HEK293 (cell line): ENCODE data around the gene CHAC1.

Experiments used
- EGR2 ChIP-seq: fragments of 450-650 bp; formaldehyde crosslinking; IDR thresholded peaks from 2 replicates; pipeline ENCODE4 v1.5.1; 2016; ENCODE audit warnings: low read depth, missing biosample characterization, missing genetic modification characterization
- GLIS1 ChIP-seq: fragments of 450-650 bp; formaldehyde crosslinking; IDR thresholded peaks from 2 replicates; pipeline ENCODE4 v1.5.1; 2016; ENCODE audit warnings: missing biosample characterization, missing genetic modification characterization
- GLIS2 ChIP-seq: fragments of 450-650 bp; formaldehyde crosslinking; IDR thresholded peaks from 2 replicates; pipeline ENCODE4 v1.5.1; 2016; ENCODE audit warnings: missing biosample characterization, missing genetic modification characterization
- KLF1 ChIP-seq: fragments of 450-650 bp; formaldehyde crosslinking; IDR thresholded peaks from 2 replicates; pipeline ENCODE4 v1.5.1; 2016; ENCODE audit warnings: missing biosample characterization, missing genetic modification characterization
- KLF7 ChIP-seq: fragments of 450-650 bp; formaldehyde crosslinking; IDR thresholded peaks from 2 replicates; pipeline ENCODE4 v1.5.1; 2016; ENCODE audit warnings: missing biosample characterization, missing genetic modification characterization, borderline replicate concordance
- KLF8 ChIP-seq: fragments of 450-650 bp; formaldehyde crosslinking; IDR thresholded peaks from 2 replicates; pipeline ENCODE4 v1.5.1; 2016; ENCODE audit warnings: missing biosample characterization, missing genetic modification characterization
- MEIS1 ChIP-seq: sonication (generic); formaldehyde crosslinking; IDR thresholded peaks from 2 replicates; pipeline ENCODE4 v1.8.1; 2022; ENCODE audit warnings: missing genetic modification reagents, mild to moderate bottlenecking, borderline replicate concordance
- OSR2 ChIP-seq: fragments of 450-650 bp; formaldehyde crosslinking; IDR thresholded peaks from 2 replicates; pipeline ENCODE4 v1.5.1; 2016; ENCODE audit warnings: missing biosample characterization, missing genetic modification characterization
- SALL2 ChIP-seq: fragments of 450-650 bp; formaldehyde crosslinking; IDR thresholded peaks from 2 replicates; pipeline ENCODE4 v1.5.0; 2017; ENCODE audit warnings: missing biosample characterization, mild to moderate bottlenecking, missing genetic modification characterization, borderline replicate concordance
- SCRT1 ChIP-seq: fragments of 450-650 bp; formaldehyde crosslinking; IDR thresholded peaks from 2 replicates; pipeline ENCODE4 v1.5.1; 2016; ENCODE audit warnings: missing biosample characterization, missing genetic modification characterization, borderline replicate concordance
- ZBTB17 ChIP-seq: fragments of 450-650 bp; formaldehyde crosslinking; IDR thresholded peaks from 2 replicates; pipeline ENCODE4 v1.5.1; 2016; ENCODE audit warnings: missing biosample characterization, missing genetic modification characterization
- ZFP37 ChIP-seq: fragments of 450-650 bp; formaldehyde crosslinking; IDR thresholded peaks from 2 replicates; pipeline ENCODE4 v1.5.1; 2016; ENCODE audit warnings: missing biosample characterization, missing genetic modification characterization
- ZFP41 ChIP-seq: fragments of 450-650 bp; formaldehyde crosslinking; IDR thresholded peaks from 2 replicates; pipeline ENCODE4 v1.5.1; 2016; ENCODE audit warnings: missing biosample characterization, missing genetic modification characterization, borderline replicate concordance
- ZNF121 ChIP-seq: fragments of 450-650 bp; formaldehyde crosslinking; IDR thresholded peaks from 2 replicates; pipeline ENCODE4 v1.5.1; 2016; ENCODE audit warnings: missing biosample characterization, missing genetic modification characterization
- ZNF132 ChIP-seq: fragments of 450-650 bp; formaldehyde crosslinking; IDR thresholded peaks from 2 replicates; pipeline ENCODE4 v1.5.1; 2017; ENCODE audit warnings: missing biosample characterization, missing genetic modification characterization, borderline replicate concordance
- ZNF138 ChIP-seq: fragments of 450-650 bp; formaldehyde crosslinking; IDR thresholded peaks from 2 replicates; pipeline ENCODE4 v1.5.1; 2016; ENCODE audit warnings: missing biosample characterization, missing genetic modification characterization, borderline replicate concordance
- ZNF174 ChIP-seq: fragments of 450-650 bp; formaldehyde crosslinking; IDR thresholded peaks from 2 replicates; pipeline ENCODE4 v1.5.0; 2017; ENCODE audit warnings: missing biosample characterization, mild to moderate bottlenecking, missing genetic modification characterization
- ZNF184 ChIP-seq: fragments of 450-650 bp; IDR thresholded peaks from 2 replicates; pipeline ENCODE4 v1.5.1; 2018; ENCODE audit warnings: missing biosample characterization, mild to moderate bottlenecking, missing genetic modification characterization
- ZNF221 ChIP-seq: fragments of 450-650 bp; formaldehyde crosslinking; IDR thresholded peaks from 2 replicates; pipeline ENCODE4 v1.5.1; 2017; ENCODE audit warnings: missing biosample characterization, missing genetic modification characterization, borderline replicate concordance
- ZNF223 ChIP-seq: fragments of 450-650 bp; formaldehyde crosslinking; IDR thresholded peaks from 2 replicates; pipeline ENCODE4 v1.5.1; 2016; ENCODE audit warnings: missing biosample characterization, missing genetic modification characterization
- ZNF23 ChIP-seq: fragments of 450-650 bp; formaldehyde crosslinking; IDR thresholded peaks from 2 replicates; pipeline ENCODE4 v1.5.1; 2016; ENCODE audit warnings: missing biosample characterization, missing genetic modification characterization, borderline replicate concordance
- ZNF239 ChIP-seq: fragments of 450-650 bp; formaldehyde crosslinking; IDR thresholded peaks from 2 replicates; pipeline ENCODE4 v1.5.1; 2016; ENCODE audit warnings: missing biosample characterization, missing genetic modification characterization
- ZNF302 ChIP-seq: fragments of 450-650 bp; formaldehyde crosslinking; IDR thresholded peaks from 2 replicates; pipeline ENCODE4 v1.5.1; 2016; ENCODE audit warnings: missing biosample characterization, missing genetic modification characterization, low read depth
- ZNF324 ChIP-seq: fragments of 450-650 bp; formaldehyde crosslinking; IDR thresholded peaks from 2 replicates; pipeline ENCODE4 v1.5.1; 2016; ENCODE audit warnings: missing biosample characterization, missing genetic modification characterization
- ZNF416 ChIP-seq: fragments of 450-650 bp; formaldehyde crosslinking; IDR thresholded peaks from 2 replicates; pipeline ENCODE4 v1.5.1; 2016; ENCODE audit warnings: missing biosample characterization, missing genetic modification characterization
- ZNF48 ChIP-seq: fragments of 450-650 bp; formaldehyde crosslinking; IDR thresholded peaks from 2 replicates; pipeline ENCODE4 v1.5.1; 2016; ENCODE audit warnings: missing biosample characterization, missing genetic modification characterization
- ZNF510 ChIP-seq: fragments of 450-650 bp; formaldehyde crosslinking; IDR thresholded peaks from 2 replicates; pipeline ENCODE4 v1.5.1; 2018; ENCODE audit warnings: mild to moderate bottlenecking, missing genetic modification characterization, missing biosample characterization; ENCODE audit not compliant: insufficient replicate concordance
- ZNF521 ChIP-seq: fragments of 450-650 bp; formaldehyde crosslinking; IDR thresholded peaks from 2 replicates; pipeline ENCODE4 v1.5.1; 2017; ENCODE audit warnings: missing biosample characterization, mild to moderate bottlenecking, missing genetic modification characterization
- ZNF560 ChIP-seq: fragments of 450-650 bp; formaldehyde crosslinking; IDR thresholded peaks from 2 replicates; pipeline ENCODE4 v1.5.1; 2017; ENCODE audit warnings: missing biosample characterization, missing genetic modification characterization, borderline replicate concordance
- ZNF596 ChIP-seq: fragments of 450-650 bp; IDR thresholded peaks from 2 replicates; pipeline ENCODE4 v1.5.0; 2018; ENCODE audit warnings: missing biosample characterization, mild to moderate bottlenecking, missing genetic modification characterization, moderate library complexity
- ZNF610 ChIP-seq: fragments of 450-650 bp; formaldehyde crosslinking; IDR thresholded peaks from 2 replicates; pipeline ENCODE4 v1.5.1; 2016; ENCODE audit warnings: missing biosample characterization, missing genetic modification characterization, borderline replicate concordance
- ZNF621 ChIP-seq: fragments of 450-650 bp; formaldehyde crosslinking; IDR thresholded peaks from 2 replicates; pipeline ENCODE4 v1.5.1; 2017; ENCODE audit warnings: missing biosample characterization, missing genetic modification characterization
- ZNF660 ChIP-seq: fragments of 450-650 bp; IDR thresholded peaks from 2 replicates; pipeline ENCODE4 v1.5.1; 2018; ENCODE audit warnings: missing biosample characterization, mild to moderate bottlenecking, missing genetic modification characterization
- ZNF670 ChIP-seq: fragments of 450-650 bp; formaldehyde crosslinking; IDR thresholded peaks from 2 replicates; pipeline ENCODE4 v1.5.1; 2016; ENCODE audit warnings: missing biosample characterization, missing genetic modification characterization, low read depth
- ZNF791 ChIP-seq: fragments of 450-650 bp; formaldehyde crosslinking; IDR thresholded peaks from 2 replicates; pipeline ENCODE4 v1.5.1; 2016; ENCODE audit warnings: missing biosample characterization, missing genetic modification characterization
- ZNF792 ChIP-seq: fragments of 450-650 bp; formaldehyde crosslinking; IDR thresholded peaks from 2 replicates; pipeline ENCODE4 v1.5.1; 2016; ENCODE audit warnings: missing biosample characterization, missing genetic modification characterization
- ZNF830 ChIP-seq: fragments of 450-650 bp; IDR thresholded peaks from 2 replicates; pipeline ENCODE4 v1.5.0; 2018; ENCODE audit warnings: missing biosample characterization, missing genetic modification characterization, low read depth, mild to moderate bottlenecking, moderate library complexity
- ZXDB ChIP-seq: fragments of 450-650 bp; formaldehyde crosslinking; IDR thresholded peaks from 2 replicates; pipeline ENCODE4 v1.5.1; 2016; ENCODE audit warnings: missing biosample characterization, missing genetic modification characterization
- TF ChIP-seq, protein P1 (sequence below): fragments of 450-650 bp; IDR thresholded peaks from 2 replicates; pipeline ENCODE4 v1.5.1; 2018; ENCODE audit warnings: missing biosample characterization, missing genetic modification characterization
- TF ChIP-seq, protein P2 (sequence below): fragments of 450-650 bp; formaldehyde crosslinking; IDR thresholded peaks from 2 replicates; pipeline ENCODE4 v1.5.1; 2016; ENCODE audit warnings: missing biosample characterization, missing genetic modification characterization

Gene CHAC1

DNA sequence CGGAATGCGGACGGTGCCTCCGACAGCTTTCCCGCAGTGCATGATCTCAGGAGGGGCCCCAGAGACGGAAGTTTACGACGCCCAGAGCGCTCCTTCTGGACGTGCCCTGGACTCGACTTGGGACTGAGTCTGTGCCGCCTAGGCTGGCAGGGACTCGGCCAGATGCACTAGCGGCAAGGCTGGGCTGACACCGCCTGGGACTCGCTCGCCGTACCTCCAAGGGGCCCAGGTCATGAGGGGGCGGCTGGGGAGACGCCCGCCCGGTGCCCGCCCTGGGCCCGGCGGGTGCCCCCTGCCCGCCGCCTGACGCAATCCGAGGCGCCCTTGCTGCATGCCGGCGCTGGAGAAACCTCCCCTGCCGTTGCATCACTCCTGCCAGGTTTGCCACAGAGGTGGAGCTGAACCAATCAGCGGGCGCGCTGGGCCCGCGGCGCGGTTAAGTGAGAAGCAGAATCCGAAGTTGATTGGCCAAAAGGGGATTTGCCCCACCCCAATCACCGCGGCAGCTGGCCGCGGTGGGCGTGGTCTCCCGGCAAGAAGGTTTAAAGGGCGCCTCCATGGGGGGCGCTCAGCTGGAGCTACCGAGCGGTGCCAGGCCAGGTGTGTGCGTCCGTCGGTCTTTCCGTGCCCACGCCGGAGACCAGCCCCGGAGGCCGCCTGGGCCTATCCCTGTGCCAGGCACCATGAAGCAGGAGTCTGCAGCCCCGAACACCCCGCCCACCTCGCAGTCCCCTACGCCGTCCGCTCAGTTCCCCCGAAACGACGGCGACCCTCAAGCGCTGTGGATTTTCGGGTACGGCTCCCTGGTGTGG is at the start of gene CHAC1 (continued):
- peak; percentile 91 for TF ChIP-seq GLIS2 (tag by site-specific recombination)
- no peak for TF ChIP-seq ZNF221 (tag by site-specific recombination)
- peak; percentile 80 for TF ChIP-seq GLIS1 (tag by site-specific recombination)
- no peak for TF ChIP-seq ZNF184 (tag by site-specific recombination)
- TF ChIP-seq ZNF610 (tag by site-specific recombination) = no peak
- TF ChIP-seq ZNF521 (tag by site-specific recombination) = no peak
- no peak for TF ChIP-seq ZFP37 (tag by site-specific recombination)
- no peak for TF ChIP-seq MEIS1
- peak; percentile 52; the same call in 1 of the 2 replicates for TF ChIP-seq ZXDB
- no peak for TF ChIP-seq ZNF791 (tag by site-specific recombination)
- TF ChIP-seq ZNF239 (tag by site-specific recombination) = no peak
- TF ChIP-seq ZNF670 = no peak
- TF ChIP-seq OSR2 = 0 out of 2 replicates have a peak, but pooled peaks have one; percentile 22
- TF ChIP-seq ZFP41 = 0 out of 2 replicates have a peak, but pooled peaks have one; percentile 35
- TF ChIP-seq KLF7 (tag by site-specific recombination) = peak; percentile 65; the same call in 1 of the 2 replicates
- no peak for TF ChIP-seq ZNF48
- TF ChIP-seq, protein P1, sequence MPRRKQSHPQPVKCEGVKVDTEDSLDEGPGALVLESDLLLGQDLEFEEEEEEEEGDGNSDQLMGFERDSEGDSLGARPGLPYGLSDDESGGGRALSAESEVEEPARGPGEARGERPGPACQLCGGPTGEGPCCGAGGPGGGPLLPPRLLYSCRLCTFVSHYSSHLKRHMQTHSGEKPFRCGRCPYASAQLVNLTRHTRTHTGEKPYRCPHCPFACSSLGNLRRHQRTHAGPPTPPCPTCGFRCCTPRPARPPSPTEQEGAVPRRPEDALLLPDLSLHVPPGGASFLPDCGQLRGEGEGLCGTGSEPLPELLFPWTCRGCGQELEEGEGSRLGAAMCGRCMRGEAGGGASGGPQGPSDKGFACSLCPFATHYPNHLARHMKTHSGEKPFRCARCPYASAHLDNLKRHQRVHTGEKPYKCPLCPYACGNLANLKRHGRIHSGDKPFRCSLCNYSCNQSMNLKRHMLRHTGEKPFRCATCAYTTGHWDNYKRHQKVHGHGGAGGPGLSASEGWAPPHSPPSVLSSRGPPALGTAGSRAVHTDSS (tag by site-specific recombination) = no peak
- TF ChIP-seq KLF8 (tag by site-specific recombination) = peak; percentile 78; the same call in 1 of the 2 replicates
- no peak for TF ChIP-seq ZNF174 (tag by site-specific recombination)
- TF ChIP-seq ZNF560 (tag by site-specific recombination) = no peak
- no peak for TF ChIP-seq SCRT1 (tag by site-specific recombination)
- TF ChIP-seq SALL2 = no peak
- no peak for TF ChIP-seq ZNF621 (tag by site-specific recombination)
- no peak for TF ChIP-seq ZNF510 (tag by site-specific recombination)
- peak; percentile 62 for TF ChIP-seq KLF1
- no peak for TF ChIP-seq ZNF121 (tag by site-specific recombination)
- TF ChIP-seq ZNF132 (tag by site-specific recombination) = no peak
- TF ChIP-seq ZBTB17 (tag by site-specific recombination) = peak; percentile 61; the same call in 1 of the 2 replicates
- TF ChIP-seq ZNF324 (tag by site-specific recombination) = peak; percentile 56; the same call in 1 of the 2 replicates
- TF ChIP-seq ZNF138 (tag by site-specific recombination) = no peak
- TF ChIP-seq ZNF596 (tag by site-specific recombination) = no peak
- TF ChIP-seq, protein P2, sequence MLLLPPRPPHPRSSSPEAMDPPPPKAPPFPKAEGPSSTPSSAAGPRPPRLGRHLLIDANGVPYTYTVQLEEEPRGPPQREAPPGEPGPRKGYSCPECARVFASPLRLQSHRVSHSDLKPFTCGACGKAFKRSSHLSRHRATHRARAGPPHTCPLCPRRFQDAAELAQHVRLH (tag by site-specific recombination) = no peak
- peak; percentile 83 for TF ChIP-seq ZNF660
- TF ChIP-seq ZNF23 (tag by site-specific recombination) = no peak
- no peak for TF ChIP-seq ZNF223 (tag by site-specific recombination)
- TF ChIP-seq ZNF416 (tag by site-specific recombination) = no peak
- TF ChIP-seq EGR2 (tag by site-specific recombination) = 0 out of 2 replicates have a peak, but pooled peaks have one; percentile 16
- no peak for TF ChIP-seq ZNF302 (tag by site-specific recombination)
- TF ChIP-seq ZNF830 (tag by site-specific recombination) = no peak
- no peak for TF ChIP-seq ZNF792
